Heart right ventricle (tissue), 16 donors: ENCODE data around the gene BMPER. TPM values are rescaled to one million over a fixed set of nuclear protein-coding genes. Genes with fewer than 3 reads are reported as not detected.

Experiments
- ATAC-seq, 8 donors: fragments of 200-7000 bp; cut with Tn5 transposase; one replicate each; pipeline ENCODE4 v1.9.1; 2020; ENCODE audit warnings: mild to moderate bottlenecking in 8 of 8, moderate library complexity in 8 of 8, moderate number of reproducible peaks in 1 of 8
- DNase-seq, 2 donors: peaks; one replicate each; pipeline ENCODE4 v3.0.0-alpha.2; 2020
- H3K27ac ChIP-seq, 10 donors: fragments of 200-600 bp; sonication (generic) in 2 of 10; one replicate each; pipeline versions ENCODE4 v1.5.0 to v1.8.0; 2020 to 2022; ENCODE audit warnings: mild to moderate bottlenecking in 3 of 10
- H3K27me3 ChIP-seq, 7 donors: fragments of 200-600 bp; one replicate each; pipeline ENCODE4 v1.8.0; 2021 to 2022; ENCODE audit warnings: mild to moderate bottlenecking in 2 of 7
- H3K36me3 ChIP-seq, 9 donors: fragments of 200-600 bp; sonication (generic) in 1 of 9; one replicate each; pipeline versions ENCODE4 v1.5.0 to v1.8.0; 2020 to 2022; ENCODE audit warnings: mild to moderate bottlenecking in 2 of 9
- H3K4me1 ChIP-seq, 9 donors: fragments of 200-600 bp; sonication (generic) in 1 of 9; one replicate each; pipeline versions ENCODE4 v1.5.0 to v1.8.0; 2020 to 2022; ENCODE audit warnings: mild to moderate bottlenecking in 4 of 9
- H3K4me3 ChIP-seq, 10 donors: fragments of 200-600 bp; sonication (generic) in 2 of 10; one replicate each; pipeline versions ENCODE4 v1.5.0 to v1.8.0; 2020 to 2022; ENCODE audit warnings: mild to moderate bottlenecking in 7 of 10, moderate library complexity in 2 of 10
- H3K9me3 ChIP-seq, 11 donors: fragments of 200-600 bp in 10 of 11; sonication (generic) in 2 of 11; one replicate each; pipeline versions ENCODE4 v1.5.0 to v1.8.0; 2013 to 2022; ENCODE audit warnings: mild to moderate bottlenecking in 2 of 11, control low read depth in 1 of 11, moderate library complexity in 1 of 11
- WGBS, 2 donors: extraction: QIAGEN DNeasy Blood & Tissue Kit; methylation state at CpG; one replicate each; pipeline ENCODE4 v1.1.7; 2013; ENCODE audit warnings: inconsistent platforms in 1 of 2; 5-methylcytosine and 5-hydroxymethylcytosine counted together
- intact Hi-C, 10 donors: fragments of 100-400 bp; cut with DNase I; formaldehyde crosslinking; loops; one replicate each; pipeline versions ENCODE4 v1.11.1 to v1.14.2; 2022
- polyA plus RNA-seq, 2 donors: library from polyadenylated mRNA; stranded (reverse); fragments of 200-250 nt; gene quantifications; one replicate each; pipeline ENCODE4 v1.2.3, GENCODE V29; 2013
- total RNA-seq, 10 donors: library from RNA; stranded (reverse); fragmentation: NEBNext Ultra II Directional in 3 of 10; extraction: Animal tissue kit (Norgen Biotek cat#: 25700) in 3 of 10; gene quantifications; one replicate each; pipeline versions ENCODE4 v1.2.1 to v1.2.4, GENCODE V29; 2021 to 2023
- TF ChIP-seq, protein P1 (sequence below), 9 donors: fragments of 200-600 bp; sonication (generic) in 2 of 9; IDR thresholded peaks; one replicate each; pipeline versions ENCODE4 v1.5.0 to v1.8.0; 2021 to 2022; ENCODE audit warnings: antibody characterized with exemption in 9 of 9, mild to moderate bottlenecking in 5 of 9, moderate library complexity in 1 of 9
- donor health status: Arrhythmogenic right ventricular cardiomyopathy.
- donor health status: ischemic (EF 13 %, LVEDD 7.1; RV severe dilation, severe dysfunction).
- donor health status: healthy with polysubstance abuse.
- donor health status: DM: no; HTN: yes; CAD: no.
- donor health status: DM: no; HTN: no; CAD: no.
- donor health status: ischemic (EF 25% LVEDD 6.9; RV normal size, moderate dysfunction).
- donor health status: ischemic (EF 25% LVEDD 5.7; RV mildly dilated, moderate dysfunction).
- donor health status: healthy.
- donor health status: DM: yes; HTN: yes; CAD: no.
- donor health status: Ischemic cardiomyopathy.
- donor health status: ischemic (EF 35%, LVEDD 5.7; RV mildly dilated, moderate dysfunction).
- donor health status: nonischemic (EF 11% LVEDD 7.7; RV severe dilation, severe dysfunction).
- donor health status: DM: yes; HTN: yes; CAD: no.
- donor health status: PGD.
- donor health status: ischemic (EF 29% LVEDD 5.4; RV normal size, mild dysfunction).
- donor health status: nonischemic (EF 23%, LVEDD 6.1; RV moderate dilation, normal function).

The BMPER gene
- total and polyA plus RNA-seq, 12 donors = 0.70 to 3.9 (median 1.5) TPM

DNA sequence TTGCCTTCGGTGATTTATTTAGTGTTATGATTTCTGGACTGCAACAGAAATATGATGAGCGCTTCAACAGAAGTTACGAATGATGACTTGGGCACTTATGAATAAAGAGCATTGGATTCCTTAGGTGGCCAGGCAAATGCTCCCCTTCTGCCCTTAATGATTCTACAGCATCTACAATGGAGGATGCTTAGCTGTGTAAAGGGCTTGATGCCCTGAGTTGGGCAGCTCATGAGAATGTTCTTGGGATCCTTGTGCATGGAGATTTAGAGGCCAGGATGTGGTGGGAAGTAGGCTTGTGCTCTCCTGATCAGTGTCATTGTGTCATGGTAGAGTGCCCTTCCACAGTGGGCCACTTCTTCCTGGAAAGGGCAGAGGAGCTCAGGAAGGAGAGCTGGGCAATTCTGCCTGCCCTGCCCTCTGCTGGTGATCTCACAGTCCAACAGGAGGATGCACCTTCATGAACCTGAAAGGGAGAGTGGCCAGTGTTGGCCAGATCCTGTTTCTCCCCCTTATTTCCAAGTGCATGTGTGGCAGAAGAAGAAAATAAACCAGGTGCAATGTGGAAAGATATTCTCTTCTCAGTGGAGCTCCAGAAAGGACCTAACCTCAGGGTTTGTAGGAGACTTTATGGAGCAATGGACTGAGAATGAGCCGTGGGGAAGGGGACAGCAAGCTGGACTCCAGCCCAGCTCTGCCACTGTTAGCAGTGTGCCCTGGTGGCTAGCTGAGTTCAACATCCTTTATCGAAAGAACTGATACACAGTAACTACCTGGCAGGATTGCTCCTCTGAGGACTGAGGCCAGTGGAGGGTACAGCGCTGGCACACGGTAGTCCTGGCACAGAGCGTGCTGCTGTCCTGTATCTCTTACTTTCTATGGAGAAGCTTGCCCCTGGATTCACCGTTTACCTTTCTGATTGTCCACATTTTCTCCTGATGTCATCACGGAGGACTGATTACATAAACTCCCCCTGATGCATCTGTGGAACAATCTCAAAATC is 182.9 kb downstream of the BMPER start:
- no peaks in the 10 kb centered on the region for H3K27me3 ChIP-seq
- 94% methylated on average over 10 of the region's 10 CpGs for WGBS, 2 donors
- no peak overlapping the region for H3K4me3 ChIP-seq
- no peak overlapping the region for H3K27ac ChIP-seq
- peaks cover 0 to 16% (median 0%) of the 10 kb centered on the region in 9 donors for H3K4me1 ChIP-seq
- peak in 1 of 2 donors; percentile 19 for DNase-seq
- H3K36me3 ChIP-seq = no peaks in the 10 kb centered on the region
- intact Hi-C loops = no loop called here
- TF ChIP-seq, protein P1, sequence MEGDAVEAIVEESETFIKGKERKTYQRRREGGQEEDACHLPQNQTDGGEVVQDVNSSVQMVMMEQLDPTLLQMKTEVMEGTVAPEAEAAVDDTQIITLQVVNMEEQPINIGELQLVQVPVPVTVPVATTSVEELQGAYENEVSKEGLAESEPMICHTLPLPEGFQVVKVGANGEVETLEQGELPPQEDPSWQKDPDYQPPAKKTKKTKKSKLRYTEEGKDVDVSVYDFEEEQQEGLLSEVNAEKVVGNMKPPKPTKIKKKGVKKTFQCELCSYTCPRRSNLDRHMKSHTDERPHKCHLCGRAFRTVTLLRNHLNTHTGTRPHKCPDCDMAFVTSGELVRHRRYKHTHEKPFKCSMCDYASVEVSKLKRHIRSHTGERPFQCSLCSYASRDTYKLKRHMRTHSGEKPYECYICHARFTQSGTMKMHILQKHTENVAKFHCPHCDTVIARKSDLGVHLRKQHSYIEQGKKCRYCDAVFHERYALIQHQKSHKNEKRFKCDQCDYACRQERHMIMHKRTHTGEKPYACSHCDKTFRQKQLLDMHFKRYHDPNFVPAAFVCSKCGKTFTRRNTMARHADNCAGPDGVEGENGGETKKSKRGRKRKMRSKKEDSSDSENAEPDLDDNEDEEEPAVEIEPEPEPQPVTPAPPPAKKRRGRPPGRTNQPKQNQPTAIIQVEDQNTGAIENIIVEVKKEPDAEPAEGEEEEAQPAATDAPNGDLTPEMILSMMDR (IDR thresholded peaks at IDR 0.05) = peak in 8 of 9 donors; percentile 13 to 54 (median 41)
- peak in 2 of 8 donors; percentile 42 to 57 for ATAC-seq
- H3K9me3 ChIP-seq = peaks cover 0 to 11% (median 0%) of the 10 kb centered on the region in 11 donors

DNA sequence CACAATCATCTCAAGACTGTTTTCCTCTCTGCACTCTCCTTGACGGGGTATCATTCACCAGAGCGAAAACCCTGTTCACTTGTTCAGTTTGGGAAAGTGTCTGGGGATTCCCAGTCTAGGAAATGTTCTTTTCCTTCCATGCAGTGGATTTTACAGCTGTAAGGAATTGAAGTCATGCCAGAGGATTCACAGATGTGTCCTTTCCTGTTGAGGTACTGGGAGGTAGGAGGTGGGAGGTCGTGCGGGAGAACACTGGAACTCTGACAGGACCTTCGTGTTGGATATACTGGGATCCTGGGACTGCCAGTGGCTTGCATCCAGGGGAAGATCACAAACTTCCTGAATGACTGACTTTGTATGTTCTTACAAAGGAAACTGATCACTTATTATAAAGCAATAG is 185.5 kb downstream of the BMPER start:
- H3K36me3 ChIP-seq = no peaks in the 10 kb centered on the region
- peaks cover 0 to 13% (median 0%) of the 10 kb centered on the region in 11 donors for H3K9me3 ChIP-seq
- ATAC-seq (peak in 1 of 8 donors; percentile 14), DNase-seq (no peak)
- no peak overlapping the region for H3K27ac ChIP-seq
- TF ChIP-seq, protein P1 (IDR thresholded peaks at IDR 0.05) = no peak
- no peaks in the 10 kb centered on the region for H3K27me3 ChIP-seq
- peaks cover 0 to 19% (median 0%) of the 10 kb centered on the region in 9 donors for H3K4me1 ChIP-seq
- intact Hi-C loops = loop anchor here in 1 of 10 donors (10.0 kb wide), 1 partner anchor 64 kb away; no protein-coding TSS in a partner anchor
- 35 to 55% methylated on average over 5 of the region's 5 CpGs for WGBS, 2 donors
- no peak overlapping the region for H3K4me3 ChIP-seq

DNA sequence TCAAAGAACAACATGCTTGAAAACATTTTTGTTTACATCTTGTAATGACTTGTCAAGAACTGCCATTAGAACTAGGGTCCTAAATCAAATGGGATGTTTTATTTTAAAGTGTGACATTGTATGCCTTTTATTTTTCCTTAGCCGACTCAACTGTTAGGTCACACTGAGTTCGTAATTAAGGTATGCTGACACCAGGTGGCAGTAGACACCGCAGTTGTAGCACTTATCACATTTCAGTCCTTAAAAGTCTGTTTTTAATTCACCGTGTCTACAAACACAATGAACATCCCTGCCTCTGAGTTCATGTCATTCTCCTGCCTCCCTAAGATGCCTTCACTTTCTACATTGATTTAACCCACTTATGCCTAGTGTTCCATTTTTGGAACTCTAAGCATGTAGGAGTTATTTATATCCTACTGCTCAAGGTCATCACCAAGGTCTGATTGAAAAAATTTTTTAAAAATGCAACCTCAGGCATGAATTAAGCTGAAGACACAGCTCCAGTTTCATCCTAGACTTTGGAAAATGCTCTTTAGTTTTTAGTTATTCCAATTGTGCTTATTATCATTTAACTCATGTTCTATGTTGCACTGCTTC is 186.1 kb downstream of the BMPER start:
- Histone ChIP-seq H3K9me3 (peaks cover 0 to 13% (median 0%) of the 10 kb centered on the region in 11 donors), H3K27ac (no peak overlapping the region), H3K27me3 (no peaks in the 10 kb centered on the region), H3K36me3 (no peaks in the 10 kb centered on the region), H3K4me1 (peaks cover 0 to 26% (median 4%) of the 10 kb centered on the region in 9 donors), H3K4me3 (no peak overlapping the region)
- ATAC-seq (peak in 1 of 8 donors; percentile 34), DNase-seq (no peak)
- intact Hi-C loops = loop anchor here in 1 of 10 donors (10.0 kb wide), 1 partner anchor 63 kb away; no protein-coding TSS in a partner anchor
- TF ChIP-seq, protein P1 (IDR thresholded peaks at IDR 0.05) = peak in 8 of 9 donors; percentile 19 to 61 (median 52)
- 34 to 37% methylated on average over 4 of the region's 4 CpGs for WGBS, 2 donors

DNA sequence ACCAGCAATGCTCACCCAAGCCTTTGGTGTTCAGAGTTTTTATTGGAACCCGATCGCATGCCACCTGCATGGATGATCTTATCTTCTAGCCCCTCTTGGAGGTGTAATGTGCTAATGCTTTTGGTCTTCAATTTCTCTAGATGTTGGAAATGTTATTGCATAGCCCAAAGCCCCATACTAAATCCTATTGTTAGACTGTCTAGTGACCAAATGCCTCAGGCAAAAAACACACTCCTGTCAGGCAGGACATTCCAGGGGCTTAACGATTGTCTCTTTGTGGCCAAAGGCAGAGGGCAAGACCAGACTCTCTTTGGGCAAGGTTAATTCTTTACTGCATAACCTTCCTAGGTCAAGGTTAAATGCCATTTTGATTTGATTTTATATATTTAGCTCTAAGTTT is 187.9 kb downstream of the BMPER start:
- 88 to 90% methylated on average over 3 of the region's 3 CpGs for WGBS, 2 donors
- H3K27ac ChIP-seq = no peak overlapping the region
- TF ChIP-seq, protein P1 (IDR thresholded peaks at IDR 0.05) = no peak
- intact Hi-C loops = loop anchor here in 1 of 10 donors (10.0 kb wide), 1 partner anchor 62 kb away; no protein-coding TSS in a partner anchor
- H3K36me3 ChIP-seq = no peaks in the 10 kb centered on the region
- no peak for DNase-seq
- H3K9me3 ChIP-seq = peaks cover 0 to 13% (median 0%) of the 10 kb centered on the region in 11 donors
- H3K4me1 ChIP-seq = peaks cover 0 to 31% (median 4%) of the 10 kb centered on the region in 9 donors
- H3K4me3 ChIP-seq = no peak overlapping the region
- no peaks in the 10 kb centered on the region for H3K27me3 ChIP-seq
- no peak for ATAC-seq
